ENCODE measurements around the gene ANKRD39. TPM values are rescaled to one million over a fixed set of nuclear protein-coding genes. Genes with fewer than 3 reads are reported as not detected.
A peak's percentile ranks its signal among the peaks of the same experiment; 100 is the strongest.

The ANKRD39 gene
- total and polyA plus RNA-seq, 2 of the 4 experiments (the other 2 are of a cell fraction), result 12.5 to 17.0 TPM

GRCh38 chr2:96868555-96869280 lies 10.9 kb upstream of the ANKRD39 start:
- H3K9me3 ChIP-seq (ENCODE audit: control insufficient read depth, insufficient read depth, low read length), result no peaks in the 10 kb centered on the region
- dilution Hi-C loops (cut with HindIII; ENCODE audit: low sequenced_read_pairs, unreplicated experiment), result no loop called here
- POLR2A ChIA-PET (ENCODE audit: unreplicated experiment), result interaction anchor here (0.5 to 1.0 kb wide), 3 partner anchors 23 to 551 kb away, joined by 3 read pairs; no protein-coding TSS in a partner anchor
- H3K56ac ChIP-seq (ENCODE audit: extremely low read depth, insufficient read depth, low read length), result peak overlapping the region; percentile 80
- CTCF ChIA-PET, result interaction anchor here (0.9 to 3.6 kb wide), 5 partner anchors 10 to 282 kb away, joined by 3 to 20 read pairs (median 3); partner anchors contain the start of gene ANKRD39
- peak overlapping the region; percentile 95 for H3K14ac ChIP-seq (replicated peaks; ENCODE audit: low read depth, low read length)
- peak overlapping the region; percentile 89 for H2BK5ac ChIP-seq (ENCODE audit: low read depth, low read length, poor library complexity, severe bottlenecking)
- H3K79me1 ChIP-seq (ENCODE audit: low read depth in 1 of 2, low read length in 2 of 2), result peaks cover 5 to 45% of the 10 kb centered on the region in 2 experiments
- no peak overlapping the region for H2BK20ac ChIP-seq (ENCODE audit: low read depth, low read length)
- H4K8ac ChIP-seq (ENCODE audit: low read depth in 2 of 2, low read length in 2 of 2), result peak overlapping the region; percentile 76 to 84; a peak in 2 of 4 replicates
- WGBS, 2 experiments (ENCODE audit: extremely low coverage in 2 of 2, insufficient read length in 1 of 2), result 0% methylated on average over 11 of the region's 76 CpGs; no CpG with 5 or more reads in 1 of the 2 experiments
- H3K4me1 ChIP-seq (ENCODE audit: control insufficient read depth, insufficient read depth, low read length), result peaks cover 7% of the 10 kb centered on the region; the same call in 1 of the 2 replicates
- H4K20me1 ChIP-seq (ENCODE audit: insufficient read depth, low read length), result peaks cover 39% of the 10 kb centered on the region
- H2AK9ac ChIP-seq (replicated peaks; ENCODE audit: low read depth, low read length, poor library complexity), result peak overlapping the region; percentile 100
- peak overlapping the region; percentile 95 for H3K4ac ChIP-seq (ENCODE audit: low read depth, low read length)
- H3K36me3 ChIP-seq (ENCODE audit: control insufficient read depth, insufficient read depth, low read length), result peaks cover 35% of the 10 kb centered on the region
- in situ Hi-C loops (cut with MboI; ENCODE audit: low sequenced_read_pairs), result loop anchor here (25.0 kb wide), 1 partner anchor 244 kb away; the partner anchor contains the start of gene ANKRD36
- H2BK120ac ChIP-seq (ENCODE audit: low read depth, low read length), result 0 out of 2 replicates have a peak overlapping the region, but pooled peaks have one; percentile 44
- no peak overlapping the region for H2BK15ac ChIP-seq (ENCODE audit: low read depth, low read length)
- no peak overlapping the region for H3K23ac ChIP-seq (ENCODE audit: low read depth, low read length)
- peak; percentile 91 for DNase-seq
- H3K27me3 ChIP-seq (ENCODE audit: control insufficient read depth, insufficient read depth, low read length), result no peaks in the 10 kb centered on the region
- H3K9me1 ChIP-seq (ENCODE audit: insufficient read depth, low read length), result no peaks in the 10 kb centered on the region; the same call in 1 of the 2 replicates
- no TSS peak for BruUV-seq (replicated peaks)
- peak overlapping the region; percentile 84 for H4K91ac ChIP-seq (ENCODE audit: insufficient read depth, low read depth, low read length)
- H3K4me3 ChIP-seq (ENCODE audit: insufficient read depth, low read depth, low read length), result peak overlapping the region; percentile 87
- peak; percentile 78 for ATAC-seq (ENCODE audit: low read depth)
- H3K4me2 ChIP-seq (ENCODE audit: low read depth, low read length), result peak overlapping the region; percentile 94
- peak overlapping the region; percentile 48 for H4K5ac ChIP-seq (ENCODE audit: low read depth, low read length)
- TF ChIP-seq POLR2A (IDR thresholded peaks at IDR 0.05; ENCODE audit: low read depth, low read length) (peak; percentile 70; the same call in 1 of the 2 replicates), RCOR1 (IDR thresholded peaks at IDR 0.05; ENCODE audit: insufficient replicate concordance, low read length) (no peak), RAD21 (IDR thresholded peaks at IDR 0.05; ENCODE audit: low read length) (peak; percentile 26), MXI1 (IDR thresholded peaks at IDR 0.05; ENCODE audit: borderline replicate concordance, low read depth, low read length) (0 out of 2 replicates have a peak, but pooled peaks have one; percentile 22), MAZ (IDR thresholded peaks at IDR 0.05; ENCODE audit: borderline replicate concordance, low read depth, low read length) (peak; percentile 78), CTCF (conservative IDR thresholded peaks at IDR 0.05; ENCODE audit: low read depth, low read length) (peak; percentile 59), MAFK (IDR thresholded peaks at IDR 0.05; ENCODE audit: low read depth, low read length) (no peak), CHD1 (IDR thresholded peaks at IDR 0.05; ENCODE audit: low read depth, low read length) (no peak), CEBPB (IDR thresholded peaks at IDR 0.05; ENCODE audit: low read depth, low read length) (peak; percentile 93), SMC3 (IDR thresholded peaks at IDR 0.05; ENCODE audit: low read depth, low read length) (0 out of 2 replicates have a peak, but pooled peaks have one; percentile 7), FOS (IDR thresholded peaks at IDR 0.05; ENCODE audit: low read depth, low read length) (no peak)
- peak overlapping the region; percentile 88 for H3K27ac ChIP-seq (ENCODE audit: insufficient read depth, low read length)
- peak overlapping the region; percentile 53; the same call in 1 of the 2 replicates for H3K18ac ChIP-seq (ENCODE audit: low read depth, low read length)
- intact Hi-C loops (cut with micrococcal nuclease), result loop anchor here (1.0 kb wide), 3 partner anchors 10 to 92 kb away; partner anchors contain the start of gene ANKRD39
- peak overlapping the region; percentile 98 for H2AFZ ChIP-seq (replicated peaks; ENCODE audit: low read length, poor library complexity)
- peak overlapping the region; percentile 94 for H2AK5ac ChIP-seq (ENCODE audit: low read depth, low read length)
- peak overlapping the region; percentile 94 for H3K9ac ChIP-seq (ENCODE audit: low read depth, low read length)

Measured in IMR-90 (cell line).